NCI-H128 (cell line): Measurements from ENCODE around the gene ASB3.
"Not testable (repeated sequence)": the region's sequence is repeated elsewhere in the genome, so short reads cannot be mapped to it uniquely, and the experiment has no call there.

Source experiments
- DNase-seq: peaks from one replicate; lab custom pipeline; 2025; ENCODE audit not compliant: unreplicated experiment; lab: John Stamatoyannopoulos, UW

The ASB3 gene, protein sequence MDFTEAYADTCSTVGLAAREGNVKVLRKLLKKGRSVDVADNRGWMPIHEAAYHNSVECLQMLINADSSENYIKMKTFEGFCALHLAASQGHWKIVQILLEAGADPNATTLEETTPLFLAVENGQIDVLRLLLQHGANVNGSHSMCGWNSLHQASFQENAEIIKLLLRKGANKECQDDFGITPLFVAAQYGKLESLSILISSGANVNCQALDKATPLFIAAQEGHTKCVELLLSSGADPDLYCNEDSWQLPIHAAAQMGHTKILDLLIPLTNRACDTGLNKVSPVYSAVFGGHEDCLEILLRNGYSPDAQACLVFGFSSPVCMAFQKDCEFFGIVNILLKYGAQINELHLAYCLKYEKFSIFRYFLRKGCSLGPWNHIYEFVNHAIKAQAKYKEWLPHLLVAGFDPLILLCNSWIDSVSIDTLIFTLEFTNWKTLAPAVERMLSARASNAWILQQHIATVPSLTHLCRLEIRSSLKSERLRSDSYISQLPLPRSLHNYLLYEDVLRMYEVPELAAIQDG

DNA sequence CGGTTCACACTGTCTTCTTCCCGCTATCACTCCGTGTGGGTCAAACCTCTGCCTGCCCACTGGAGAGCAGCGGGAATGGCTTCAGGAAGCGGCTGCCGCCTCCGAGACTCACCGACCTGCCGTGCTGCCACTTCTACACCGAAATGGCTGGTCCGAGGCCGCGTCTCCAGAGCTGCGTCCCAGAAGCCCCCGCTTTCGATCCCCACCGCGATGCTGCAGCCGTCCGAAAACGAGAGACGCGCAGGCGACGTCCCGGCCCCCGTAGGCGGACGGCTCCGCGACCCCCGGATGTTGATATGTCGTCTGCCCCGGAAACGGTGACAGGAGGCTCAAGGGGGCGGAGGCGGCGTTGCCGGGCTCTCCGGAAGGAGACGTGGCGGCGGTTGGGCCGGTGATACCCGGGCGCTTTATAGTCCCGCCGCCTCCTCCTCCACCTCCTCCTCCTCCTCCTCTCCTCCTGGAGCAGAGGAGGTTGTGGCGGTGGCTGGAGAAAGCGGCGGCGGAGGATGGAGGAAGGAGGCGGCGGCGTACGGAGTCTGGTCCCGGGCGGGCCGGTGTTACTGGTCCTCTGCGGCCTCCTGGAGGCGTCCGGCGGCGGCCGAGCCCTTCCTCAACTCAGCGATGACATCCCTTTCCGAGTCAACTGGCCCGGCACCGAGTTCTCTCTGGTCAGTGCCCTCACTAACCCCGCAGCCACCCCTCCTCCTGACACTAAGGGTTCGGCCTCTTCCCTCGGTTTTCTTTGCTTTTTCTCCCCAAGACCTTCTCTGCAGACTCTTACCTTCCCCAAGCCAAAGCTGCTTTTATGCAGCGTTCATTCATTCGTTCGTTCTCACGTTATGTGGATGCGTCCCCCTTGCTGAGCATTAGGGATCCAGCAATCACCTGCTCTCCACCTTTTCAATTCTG is at the start of gene ASB3, which contains the start of gene ERLEC1:
ASB3 (minus strand) TSS at position 249 of the 909 bp plus-strand sequence. CDS start 21,381 bp downstream, outside the sequence.
ERLEC1 (plus strand) TSS at position 340 of the 909 bp plus-strand sequence; CDS start at position 507, 167 bp downstream.
- DNase-seq: peak; percentile 81

DNA sequence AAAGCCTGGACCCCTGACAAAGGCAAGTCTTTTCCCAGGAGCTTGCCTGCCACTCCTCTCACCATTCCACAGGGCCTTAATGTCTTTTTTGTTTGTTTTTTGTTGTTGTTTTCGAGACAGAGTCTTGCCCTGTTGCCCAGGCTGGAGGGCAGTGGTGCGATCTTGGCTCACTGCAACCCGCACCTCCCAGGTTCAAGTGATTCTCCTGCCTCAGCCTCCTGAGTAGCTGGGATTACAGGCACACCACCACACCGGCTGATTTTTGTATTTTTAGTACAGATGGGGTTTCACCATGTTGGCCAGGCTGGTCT is 43.2 kb upstream of the ASB3 start:
- DNase-seq: not testable (repeated sequence)

GRCh38 chr2:53829273-53829979 is 42.7 kb upstream of the ASB3 start:
- DNase-seq: peak; percentile 20

- no peak for DNase-seq
These were observed 41.6 kb upstream of the ASB3 start for GRCh38 chr2:53828331-53828730.

GRCh38 chr2:53827398-53828175 is 40.8 kb upstream of the ASB3 start:
- DNase-seq: no peak

GRCh38 chr2:53826587-53827397 is 40.0 kb upstream of the ASB3 start:
- DNase-seq: no peak

DNA sequence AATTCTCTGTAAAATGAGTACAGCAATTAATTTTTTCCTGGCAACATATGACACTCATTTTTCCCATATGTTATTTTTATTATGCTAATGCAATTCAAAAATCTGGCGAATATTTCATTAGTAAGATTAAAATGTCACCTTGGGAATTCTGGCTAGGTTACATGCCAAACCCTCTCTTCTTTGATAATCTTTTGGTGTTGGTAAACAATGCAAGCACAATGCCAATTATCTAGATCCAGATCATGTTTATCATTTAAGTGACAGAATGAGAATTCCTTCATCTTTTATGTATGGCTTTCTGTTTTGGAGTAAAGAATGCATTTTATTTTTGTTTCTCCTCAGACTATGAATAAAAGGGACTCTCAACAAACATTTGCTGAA is 39.3 kb upstream of the ASB3 start:
- DNase-seq: no peak

DNA sequence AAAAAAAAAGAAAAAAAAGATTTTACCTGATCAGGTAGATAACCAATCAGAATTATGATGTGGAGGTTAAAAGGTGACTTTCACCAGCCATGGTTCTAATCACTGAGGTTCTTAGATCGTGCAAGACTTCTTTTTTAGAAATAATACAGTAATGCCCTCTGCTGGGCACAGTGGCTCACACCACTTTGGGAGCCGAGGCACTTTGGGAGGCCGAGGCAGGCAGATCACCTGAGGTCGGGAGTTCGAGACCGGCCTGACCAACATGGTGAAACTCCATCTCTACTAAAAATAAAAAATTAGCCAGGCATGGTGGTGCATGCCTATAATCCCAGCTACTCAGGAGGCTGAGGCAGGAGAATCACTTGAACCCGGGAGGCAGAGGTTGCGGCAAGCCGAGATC is 36.9 kb upstream of the ASB3 start:
- not testable (repeated sequence) for DNase-seq

DNA sequence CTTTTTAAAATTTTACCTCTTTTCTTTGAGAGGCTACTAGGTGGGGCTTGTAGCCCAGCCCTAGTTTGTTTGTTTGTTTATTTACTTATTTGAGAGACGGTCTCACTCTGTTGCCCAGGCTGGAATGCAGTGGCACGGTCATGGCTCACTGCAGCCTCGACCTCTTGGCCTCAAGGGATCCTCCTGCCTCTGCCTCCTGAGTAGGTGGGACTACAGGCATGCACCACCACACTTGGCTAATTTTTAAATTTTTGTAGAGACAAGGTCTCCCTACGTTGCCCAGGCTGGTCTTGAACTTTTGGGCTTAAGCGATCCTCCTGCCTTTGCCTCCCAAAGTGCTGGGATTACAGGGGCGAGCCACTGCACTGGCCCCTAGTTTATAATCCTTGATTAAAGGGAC is 35.1 kb upstream of the ASB3 start:
- no peak for DNase-seq

- DNase-seq: no peak
These were observed 34.0 kb upstream of the ASB3 start for GRCh38 chr2:53820711-53821110.

DNA sequence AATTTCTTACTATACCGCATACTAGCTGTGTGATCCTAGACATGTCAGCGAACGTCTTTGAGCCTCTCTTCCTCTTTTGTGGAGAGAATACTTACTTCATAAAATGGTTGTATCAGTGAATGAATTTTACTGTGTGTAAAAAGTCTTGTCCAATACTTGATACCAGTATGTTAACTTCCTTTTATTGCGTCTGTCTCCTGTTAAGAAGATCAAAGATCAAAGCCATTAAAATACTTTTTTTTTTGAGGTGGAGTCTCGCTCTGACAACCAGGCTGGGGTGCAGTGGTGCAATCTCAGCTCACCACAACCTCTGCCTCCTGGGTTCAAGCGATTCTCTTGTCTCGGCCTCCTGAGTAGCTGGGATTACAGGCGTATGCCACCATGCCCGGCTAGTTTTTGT is 33.3 kb upstream of the ASB3 start:
- no peak for DNase-seq

DNA sequence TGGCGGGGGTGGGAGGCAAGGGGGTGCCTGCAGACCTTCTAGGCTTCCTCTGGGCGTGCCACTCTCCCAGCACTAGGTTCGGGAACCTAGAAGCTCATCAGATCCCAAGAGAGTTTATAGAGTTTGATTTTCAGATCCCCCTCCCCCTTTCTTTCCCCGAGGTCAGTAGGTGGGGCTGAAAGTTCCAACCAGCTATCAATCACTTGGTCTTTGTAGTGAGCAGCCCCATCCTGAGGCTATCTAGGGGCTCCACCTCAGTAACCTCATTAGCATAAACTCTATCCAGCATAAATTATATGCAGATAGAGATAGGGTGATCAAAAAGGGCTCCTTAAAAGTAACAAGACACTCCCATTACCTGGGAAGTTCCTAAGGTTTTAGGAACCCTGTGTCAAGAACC is 32.9 kb upstream of the ASB3 start:
- no peak for DNase-seq

GRCh38 chr2:53818854-53819435 is 32.2 kb upstream of the ASB3 start:
- no peak for DNase-seq

GRCh38 chr2:53813151-53813550 is 26.4 kb upstream of the ASB3 start:
- no peak for DNase-seq

- no peak for DNase-seq
These were observed 24.8 kb upstream of the ASB3 start for GRCh38 chr2:53811601-53812000.

- DNase-seq: no peak
These were observed 15.9 kb upstream of the ASB3 start for GRCh38 chr2:53802617-53803151.

DNA sequence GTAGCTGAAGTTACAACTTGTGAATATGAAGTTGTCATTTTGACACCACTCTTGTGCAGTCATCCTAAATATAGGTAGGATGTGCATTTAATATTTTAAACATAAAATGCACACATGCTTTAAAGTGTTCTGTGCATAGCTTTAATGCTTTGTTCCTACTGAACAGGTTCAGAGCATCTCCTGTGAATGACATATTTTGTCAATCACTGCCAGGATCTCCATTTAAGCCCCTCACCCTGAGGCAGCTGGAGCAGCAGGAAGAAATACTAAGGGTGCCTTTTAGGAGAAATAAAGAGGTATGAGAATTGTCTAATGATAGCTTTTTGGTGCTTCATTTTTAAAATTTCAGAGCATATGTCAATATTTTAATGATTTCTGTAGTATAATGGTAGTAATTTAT is 14.8 kb upstream of the ASB3 start:
- no peak for DNase-seq

DNA sequence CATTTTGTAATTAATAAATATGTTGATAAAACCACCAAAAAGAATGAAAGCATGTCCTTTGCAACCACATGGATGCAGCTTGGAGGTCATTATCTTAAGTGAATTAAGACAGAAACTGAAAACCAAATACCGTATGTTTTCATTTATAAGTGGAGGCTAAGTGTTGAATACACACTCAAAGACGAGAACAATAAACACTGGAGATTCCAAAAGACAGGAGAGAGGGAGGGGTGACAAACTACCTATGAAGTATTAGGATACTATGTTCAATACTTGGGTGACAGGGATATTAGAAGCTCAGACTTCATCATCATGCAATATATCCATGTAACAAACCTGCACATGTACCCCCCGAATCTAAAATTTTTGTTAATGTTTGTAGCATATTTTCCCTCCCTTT is 7.1 kb upstream of the ASB3 start:
- DNase-seq: no peak

DNA sequence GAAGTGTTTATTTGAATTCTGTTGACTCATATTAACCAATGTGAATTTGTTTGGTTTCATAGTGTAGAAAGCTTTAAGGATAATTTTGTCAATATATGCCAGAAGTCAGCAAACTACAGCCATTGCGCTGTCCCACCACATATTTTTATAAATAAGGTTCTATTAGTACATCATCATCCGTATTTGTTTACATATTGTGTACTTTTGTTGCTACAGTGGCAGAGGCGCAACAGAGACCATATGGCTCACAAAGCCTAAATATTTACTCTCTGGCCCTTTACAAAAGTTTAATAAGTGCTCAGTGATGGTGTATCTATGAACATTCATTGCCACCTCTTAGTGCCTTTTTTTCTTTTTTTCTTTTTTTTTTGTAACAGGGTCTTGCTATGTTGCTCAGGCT is 6.5 kb upstream of the ASB3 start:
- DNase-seq: no peak
